Thymus (tissue), 11 donors: Measurements from ENCODE around the gene SGCD. TPM values are rescaled to one million over a fixed set of nuclear protein-coding genes. Genes with fewer than 3 reads are reported as not detected.

Experiments used
- DNase-seq, 9 donors: peaks; one replicate each; pipeline ENCODE4 v3.0.0-alpha.2; 2013; ENCODE audit warnings: low spot score in 9 of 9, low read depth in 6 of 9, missing footprints in 1 of 9
- H3K27ac ChIP-seq, 2 donors: one replicate each; pipeline ENCODE4 v1.5.1; 2013; ENCODE audit warnings: control low read depth in 1 of 2, low read depth in 1 of 2, low read length in 1 of 2, mild to moderate bottlenecking in 1 of 2, moderate library complexity in 1 of 2
- H3K27me3 ChIP-seq, 2 donors: one replicate each; pipeline ENCODE4 v1.5.1; 2013; ENCODE audit warnings: low read length in 1 of 2; ENCODE audit not compliant: control insufficient read depth in 2 of 2, insufficient read depth in 1 of 2
- H3K36me3 ChIP-seq, 2 donors: one replicate each; pipeline ENCODE4 v1.5.1; 2013; ENCODE audit warnings: low read length in 1 of 2, mild to moderate bottlenecking in 1 of 2, moderate library complexity in 1 of 2; ENCODE audit not compliant: control insufficient read depth in 2 of 2, insufficient read depth in 2 of 2
- H3K4me1 ChIP-seq, 2 donors: one replicate each; pipeline ENCODE4 v1.5.1; 2013; ENCODE audit warnings: low read length in 2 of 2; ENCODE audit not compliant: control insufficient read depth in 2 of 2, insufficient read depth in 2 of 2
- H3K4me3 ChIP-seq, 2 donors: one replicate each; pipeline ENCODE4 v1.5.1; 2013; ENCODE audit warnings: low read length in 2 of 2, control low read depth in 1 of 2, mild to moderate bottlenecking in 1 of 2
- H3K9me3 ChIP-seq, 2 donors: one replicate each; pipeline ENCODE4 v1.5.1; 2013; ENCODE audit warnings: low read length in 1 of 2, mild to moderate bottlenecking in 1 of 2; ENCODE audit not compliant: control insufficient read depth in 2 of 2, insufficient read depth in 1 of 2
- WGBS: extraction: QIAGEN DNeasy Blood & Tissue Kit; methylation state at CpG from one replicate; pipeline ENCODE4 v1.1.7; 2013; 5-methylcytosine and 5-hydroxymethylcytosine counted together
- polyA plus RNA-seq: library from polyadenylated mRNA; stranded (reverse); fragments of 200-250 nt; gene quantifications from one replicate; pipeline ENCODE4 v1.2.3, GENCODE V29; 2013
- total RNA-seq: library from RNA; stranded (reverse); fragments of 120-200 nt; gene quantifications from one replicate; pipeline ENCODE4 v1.2.4, GENCODE V29; 2013
- donor health status: healthy.

Gene SGCD
- total and polyA plus RNA-seq, 2 donors = 0.46 to 1.6 TPM

GRCh38 chr5:156693113-156693512 is 366.1 kb downstream of the SGCD start:
- WGBS = 94% methylated on average over 1 of the region's 1 CpG
- H3K9me3 ChIP-seq = no peaks in the 10 kb centered on the region
- H3K36me3 ChIP-seq = no peaks in the 10 kb centered on the region
- H3K4me1 ChIP-seq = no peaks in the 10 kb centered on the region
- no peak overlapping the region for H3K4me3 ChIP-seq
- no peak for DNase-seq
- H3K27ac ChIP-seq = no peak overlapping the region
- H3K27me3 ChIP-seq = no peaks in the 10 kb centered on the region

GRCh38 chr5:156694598-156694997 is 367.6 kb downstream of the SGCD start:
- Histone ChIP-seq H3K4me3 (no peak overlapping the region), H3K4me1 (no peaks in the 10 kb centered on the region), H3K27ac (no peak overlapping the region), H3K36me3 (no peaks in the 10 kb centered on the region), H3K27me3 (no peaks in the 10 kb centered on the region), H3K9me3 (no peaks in the 10 kb centered on the region)
- no peak for DNase-seq
- WGBS = 93% methylated on average over 2 of the region's 2 CpGs

GRCh38 chr5:156695774-156696173 is 368.8 kb downstream of the SGCD start:
- WGBS = 92% methylated on average over 2 of the region's 2 CpGs
- no peaks in the 10 kb centered on the region for H3K9me3 ChIP-seq
- H3K27ac ChIP-seq = no peak overlapping the region
- no peaks in the 10 kb centered on the region for H3K4me1 ChIP-seq
- DNase-seq = no peak
- H3K4me3 ChIP-seq = no peak overlapping the region
- H3K27me3 ChIP-seq = no peaks in the 10 kb centered on the region
- H3K36me3 ChIP-seq = no peaks in the 10 kb centered on the region

- 63% methylated on average over 3 of the region's 3 CpGs for WGBS
- Histone ChIP-seq H3K9me3 (no peaks in the 10 kb centered on the region), H3K27ac (no peak overlapping the region), H3K27me3 (no peaks in the 10 kb centered on the region), H3K4me1 (no peaks in the 10 kb centered on the region), H3K36me3 (no peaks in the 10 kb centered on the region), H3K4me3 (no peak overlapping the region)
- DNase-seq = no peak
These were observed 371.4 kb downstream of the SGCD start for GRCh38 chr5:156698323-156698722.

GRCh38 chr5:156699147-156699546 is 372.2 kb downstream of the SGCD start:
- Histone ChIP-seq H3K36me3 (no peaks in the 10 kb centered on the region), H3K4me3 (no peak overlapping the region), H3K27ac (no peak overlapping the region), H3K27me3 (no peaks in the 10 kb centered on the region), H3K9me3 (no peaks in the 10 kb centered on the region), H3K4me1 (no peaks in the 10 kb centered on the region)
- WGBS = 94% methylated on average over 1 of the region's 1 CpG
- DNase-seq = no peak

- H3K27me3 ChIP-seq = no peaks in the 10 kb centered on the region
- H3K36me3 ChIP-seq = no peaks in the 10 kb centered on the region
- H3K27ac ChIP-seq = no peak overlapping the region
- H3K9me3 ChIP-seq = no peaks in the 10 kb centered on the region
- 94% methylated on average over 3 of the region's 3 CpGs for WGBS
- H3K4me1 ChIP-seq = no peaks in the 10 kb centered on the region
- H3K4me3 ChIP-seq = no peak overlapping the region
- no peak for DNase-seq
These were observed 377.2 kb downstream of the SGCD start for GRCh38 chr5:156704139-156704538.

- H3K4me1 ChIP-seq = no peaks in the 10 kb centered on the region
These were observed 379.7 kb downstream of the SGCD start for GRCh38 chr5:156706631-156707030.

GRCh38 chr5:156707750-156708149 is 380.8 kb downstream of the SGCD start:
- Histone ChIP-seq H3K9me3 (no peaks in the 10 kb centered on the region), H3K27ac (no peak overlapping the region), H3K27me3 (no peaks in the 10 kb centered on the region), H3K36me3 (no peaks in the 10 kb centered on the region), H3K4me3 (no peak overlapping the region), H3K4me1 (no peaks in the 10 kb centered on the region)
- WGBS = 94% methylated on average over 2 of the region's 2 CpGs
- no peak for DNase-seq

More at GRCh38 chr5:156706631-156707030, 379.7 kb downstream of the SGCD start:
- H3K4me3 ChIP-seq = no peak overlapping the region
- DNase-seq = no peak
- H3K9me3 ChIP-seq = no peaks in the 10 kb centered on the region
- no peaks in the 10 kb centered on the region for H3K27me3 ChIP-seq
- H3K36me3 ChIP-seq = no peaks in the 10 kb centered on the region
- H3K27ac ChIP-seq = no peak overlapping the region

GRCh38 chr5:156715287-156715686 is 388.3 kb downstream of the SGCD start:
- no peak for DNase-seq
- Histone ChIP-seq H3K9me3 (no peaks in the 10 kb centered on the region), H3K36me3 (no peaks in the 10 kb centered on the region), H3K4me1 (no peaks in the 10 kb centered on the region), H3K4me3 (no peak overlapping the region), H3K27me3 (no peaks in the 10 kb centered on the region), H3K27ac (no peak overlapping the region)
- 96% methylated on average over 2 of the region's 2 CpGs for WGBS
